ENCODE results near the gene LAMC3.

DNA sequence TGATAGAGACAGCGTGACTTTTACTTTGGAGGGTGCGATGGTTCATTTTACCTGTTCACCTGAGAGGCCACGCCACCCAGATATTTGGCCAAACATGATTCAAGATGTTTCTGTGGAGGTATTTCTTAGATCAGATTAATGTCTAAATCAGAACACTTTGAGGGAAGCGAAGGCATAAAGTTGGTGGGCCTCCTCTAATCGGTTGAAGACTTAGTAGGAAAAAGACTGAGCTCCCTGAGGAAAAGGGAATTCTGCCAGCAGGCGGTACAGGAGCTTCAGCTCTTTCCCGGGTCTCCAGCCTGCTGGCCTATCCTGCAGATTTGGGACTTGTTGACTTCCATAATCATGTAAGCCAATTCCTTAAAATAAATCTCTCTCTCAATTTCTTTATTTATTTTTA is 7.0 kb upstream of the LAMC3 start:
- TF ChIP-seq, protein P1, sequence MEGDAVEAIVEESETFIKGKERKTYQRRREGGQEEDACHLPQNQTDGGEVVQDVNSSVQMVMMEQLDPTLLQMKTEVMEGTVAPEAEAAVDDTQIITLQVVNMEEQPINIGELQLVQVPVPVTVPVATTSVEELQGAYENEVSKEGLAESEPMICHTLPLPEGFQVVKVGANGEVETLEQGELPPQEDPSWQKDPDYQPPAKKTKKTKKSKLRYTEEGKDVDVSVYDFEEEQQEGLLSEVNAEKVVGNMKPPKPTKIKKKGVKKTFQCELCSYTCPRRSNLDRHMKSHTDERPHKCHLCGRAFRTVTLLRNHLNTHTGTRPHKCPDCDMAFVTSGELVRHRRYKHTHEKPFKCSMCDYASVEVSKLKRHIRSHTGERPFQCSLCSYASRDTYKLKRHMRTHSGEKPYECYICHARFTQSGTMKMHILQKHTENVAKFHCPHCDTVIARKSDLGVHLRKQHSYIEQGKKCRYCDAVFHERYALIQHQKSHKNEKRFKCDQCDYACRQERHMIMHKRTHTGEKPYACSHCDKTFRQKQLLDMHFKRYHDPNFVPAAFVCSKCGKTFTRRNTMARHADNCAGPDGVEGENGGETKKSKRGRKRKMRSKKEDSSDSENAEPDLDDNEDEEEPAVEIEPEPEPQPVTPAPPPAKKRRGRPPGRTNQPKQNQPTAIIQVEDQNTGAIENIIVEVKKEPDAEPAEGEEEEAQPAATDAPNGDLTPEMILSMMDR (IDR thresholded peaks at IDR 0.05) = no peak
- no peak for TF ChIP-seq POLR2A (IDR thresholded peaks at IDR 0.05)
